ENCODE measurements around the gene KRTAP10-11.
"Not testable (repeated sequence)": the region's sequence is repeated elsewhere in the genome, so short reads cannot be mapped to it uniquely, and the experiment has no call there.

The KRTAP10-11 gene

GRCh38 chr21:44646366-44647221, at the start of gene KRTAP10-11:
KRTAP10-11 (plus strand) TSS chr21:44646414; CDS start chr21:44646459, 45 bp downstream.
- not testable (repeated sequence) for H3K4me3 ChIP-seq (ENCODE audit: low read depth, low read length); DNase-seq (ENCODE audit: low read depth)

GRCh38 chr21:44598061-44598460, 48.2 kb upstream of the KRTAP10-11 start:
- TF ChIP-seq CTCF (IDR thresholded peaks at IDR 0.05; ENCODE audit: low read depth, low read length, missing control alignments), result no peak
- H3K4me3 ChIP-seq (ENCODE audit: low read depth, low read length), result no peak overlapping the region
- DNase-seq (ENCODE audit: low read depth), result no peak

- no peak overlapping the region for H3K4me3 ChIP-seq (ENCODE audit: low read depth, low read length)
- no peak for DNase-seq (ENCODE audit: low read depth)
- TF ChIP-seq CTCF (IDR thresholded peaks at IDR 0.05; ENCODE audit: low read depth, low read length, missing control alignments), result no peak
Observed at GRCh38 chr21:44599264-44600029, 46.8 kb upstream of the KRTAP10-11 start.

- H3K4me3 ChIP-seq (ENCODE audit: low read depth, low read length); DNase-seq (ENCODE audit: low read depth): not testable (repeated sequence)
Observed at GRCh38 chr21:44600118-44600978, 45.9 kb upstream of the KRTAP10-11 start, which contains the start of gene KRTAP10-7. KRTAP10-7 (plus strand) TSS chr21:44600597; CDS start chr21:44600622, 25 bp downstream.

GRCh38 chr21:44601091-44601490, 45.1 kb upstream of the KRTAP10-11 start:
- not testable (repeated sequence) for DNase-seq (ENCODE audit: low read depth); H3K4me3 ChIP-seq (ENCODE audit: low read depth, low read length)
- TF ChIP-seq CTCF (IDR thresholded peaks at IDR 0.05; ENCODE audit: low read depth, low read length, missing control alignments), result peak; percentile 5

GRCh38 chr21:44601596-44602462, 44.4 kb upstream of the KRTAP10-11 start:
- TF ChIP-seq CTCF (IDR thresholded peaks at IDR 0.05; ENCODE audit: low read depth, low read length, missing control alignments), result no peak
- no peak for DNase-seq (ENCODE audit: low read depth)
- no peak overlapping the region for H3K4me3 ChIP-seq (ENCODE audit: low read depth, low read length)

GRCh38 chr21:44602463-44602850, 43.8 kb upstream of the KRTAP10-11 start:
- no peak for TF ChIP-seq CTCF (IDR thresholded peaks at IDR 0.05; ENCODE audit: low read depth, low read length, missing control alignments)
- no peak for DNase-seq (ENCODE audit: low read depth)
- no peak overlapping the region for H3K4me3 ChIP-seq (ENCODE audit: low read depth, low read length)
